NCI-H748 (cell line): ENCODE measurements around the gene DAP.

ENCODE experiments used
- DNase-seq: peaks from one replicate; lab custom pipeline; 2025; ENCODE audit not compliant: unreplicated experiment; lab: John Stamatoyannopoulos, UW

Gene DAP

GRCh38 chr5:10674582-10674981 is 86.5 kb downstream of the DAP start:
- DNase-seq: no peak

- no peak for DNase-seq
Measured at GRCh38 chr5:10674096-10674495, 86.9 kb downstream of the DAP start.

- DNase-seq: no peak
Measured at GRCh38 chr5:10673407-10673806, 87.6 kb downstream of the DAP start.

DNA sequence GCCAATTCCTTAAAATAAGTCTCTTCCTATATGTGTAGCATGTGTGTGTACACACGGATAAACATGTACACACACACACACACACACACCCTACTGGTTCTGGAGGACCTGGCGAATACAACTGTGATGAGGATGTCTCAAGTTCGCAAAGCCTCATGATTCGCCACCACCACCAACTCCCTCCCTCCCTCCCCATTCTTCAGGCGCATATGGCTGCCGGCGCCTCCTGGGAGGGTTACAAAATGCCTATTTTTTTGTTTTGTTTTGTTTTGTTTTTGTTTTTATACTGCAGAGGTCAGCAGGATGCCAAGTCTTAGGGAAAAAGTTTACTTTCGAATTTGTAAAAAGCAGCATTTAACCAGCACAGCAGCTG is 88.0 kb downstream of the DAP start:
- DNase-seq: no peak

GRCh38 chr5:10672146-10673016 is 88.7 kb downstream of the DAP start:
- DNase-seq: no peak

DNA sequence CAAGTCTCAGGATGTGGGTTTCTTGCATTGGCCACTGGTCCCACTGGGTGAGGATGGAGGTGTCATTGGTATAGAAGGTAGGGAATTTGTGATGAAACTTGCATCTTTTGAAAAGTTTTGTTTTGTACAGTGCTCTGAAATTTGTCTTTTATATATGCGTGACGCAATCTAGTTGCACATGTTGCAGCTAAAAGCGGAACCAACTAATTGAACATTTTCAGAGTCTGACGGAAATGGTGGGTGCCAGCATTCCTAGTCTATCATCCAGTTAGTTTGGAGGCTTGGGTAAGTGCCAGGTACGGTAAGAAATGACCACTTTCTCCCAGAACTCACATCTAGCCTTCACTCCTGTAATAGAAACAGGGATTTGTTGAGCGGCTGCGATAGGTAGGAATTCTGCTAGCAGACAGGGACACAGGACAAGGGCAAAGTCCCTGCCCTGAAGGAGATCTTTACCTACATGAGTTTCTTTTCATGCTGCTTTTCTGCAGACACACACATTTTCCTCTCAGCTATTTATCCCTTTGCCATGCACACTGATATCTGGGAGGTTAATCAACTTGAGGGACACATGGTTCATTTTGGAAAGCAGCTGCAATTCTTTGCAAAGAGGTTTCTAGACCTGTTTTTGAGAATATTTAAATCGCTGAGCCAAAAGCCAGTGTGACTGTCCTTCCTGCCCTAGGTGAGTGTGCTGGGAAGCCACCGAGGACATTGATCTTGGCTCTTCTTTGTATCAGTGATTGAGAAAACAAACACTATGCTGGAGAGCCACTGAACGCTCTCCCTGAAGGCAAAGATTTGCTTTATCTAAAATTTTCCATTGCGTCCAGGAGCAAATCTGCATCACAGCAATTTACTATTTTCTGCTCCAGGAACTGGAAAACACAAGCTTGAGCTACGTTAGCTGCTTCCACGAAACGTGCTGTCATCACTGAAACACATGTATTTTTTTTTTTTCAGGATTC is 89.7 kb downstream of the DAP start:
- no peak for DNase-seq

DNA sequence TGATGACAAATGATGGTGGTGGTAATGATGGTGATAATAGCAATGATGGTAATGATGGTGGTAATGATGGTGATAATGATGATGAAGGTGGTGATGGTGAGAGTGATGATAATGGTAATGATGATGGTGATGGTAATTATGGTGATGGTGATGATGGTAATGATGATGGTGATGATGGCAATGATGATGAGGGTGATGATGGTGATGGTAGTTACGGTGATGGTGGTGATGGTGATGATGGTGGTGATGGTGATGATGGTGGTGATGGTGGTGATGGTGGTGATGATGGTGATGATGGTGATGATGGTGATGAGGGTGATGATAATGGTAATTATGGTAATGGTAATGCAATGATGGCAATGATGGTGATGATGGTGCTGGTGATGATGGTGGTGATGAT is 91.1 kb downstream of the DAP start:
- DNase-seq: no peak

DNA sequence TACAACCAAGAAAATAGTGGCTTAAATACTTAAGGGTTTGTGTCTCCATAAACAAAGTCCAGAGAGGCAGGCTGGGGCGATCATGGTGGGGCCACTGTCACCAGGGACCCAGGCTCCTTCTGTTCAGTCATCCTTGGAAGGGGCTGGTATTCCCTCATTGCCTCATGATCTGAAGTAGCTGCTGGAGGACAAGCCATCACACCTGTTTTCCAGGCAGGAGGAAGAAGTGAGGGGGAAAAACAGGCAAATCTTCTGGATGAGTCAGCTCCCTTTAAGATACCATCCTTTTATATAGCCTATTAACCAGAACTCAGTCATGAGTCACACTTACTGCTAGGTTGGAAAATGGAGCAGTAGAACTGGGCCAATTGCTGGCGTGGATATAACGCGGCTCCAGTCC is 92.3 kb downstream of the DAP start:
- no peak for DNase-seq

- DNase-seq: no peak
Measured at GRCh38 chr5:10667431-10668057, 93.5 kb downstream of the DAP start.

- DNase-seq: no peak
Measured at GRCh38 chr5:10666531-10667299, 94.3 kb downstream of the DAP start.

DNA sequence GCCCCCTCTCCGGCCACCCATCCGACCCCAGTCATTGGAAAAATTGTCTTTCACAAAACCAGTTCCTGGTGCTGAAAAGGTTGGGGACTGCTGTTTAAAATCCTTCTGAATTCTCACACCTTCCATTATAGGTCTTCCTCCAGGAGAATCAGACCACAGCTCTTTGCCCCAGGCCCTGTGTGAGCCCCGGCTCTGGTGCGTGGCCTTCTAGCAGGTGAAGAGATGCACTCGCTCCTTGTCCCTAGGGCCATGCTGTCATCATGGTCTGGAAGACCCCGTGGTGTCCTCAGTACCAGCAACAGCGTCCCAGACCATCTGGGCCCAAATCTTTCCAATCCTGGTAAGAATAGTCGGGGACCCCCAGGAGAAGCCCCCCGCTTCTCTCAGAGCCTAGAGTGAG is 95.2 kb downstream of the DAP start:
- no peak for DNase-seq

- DNase-seq: peak; percentile 48
Measured at GRCh38 chr5:10664180-10664769, 96.8 kb downstream of the DAP start.

- DNase-seq: no peak
Measured at GRCh38 chr5:10663489-10664179, 97.4 kb downstream of the DAP start.

- DNase-seq: no peak
Measured at GRCh38 chr5:10662661-10663488, 98.2 kb downstream of the DAP start.

- no peak for DNase-seq
Measured at GRCh38 chr5:10662083-10662482, 99.0 kb downstream of the DAP start.

GRCh38 chr5:10661401-10661800 is 99.6 kb downstream of the DAP start:
- DNase-seq: no peak

- DNase-seq: no peak
Measured at GRCh38 chr5:10660720-10661387, 100.2 kb downstream of the DAP start.

DNA sequence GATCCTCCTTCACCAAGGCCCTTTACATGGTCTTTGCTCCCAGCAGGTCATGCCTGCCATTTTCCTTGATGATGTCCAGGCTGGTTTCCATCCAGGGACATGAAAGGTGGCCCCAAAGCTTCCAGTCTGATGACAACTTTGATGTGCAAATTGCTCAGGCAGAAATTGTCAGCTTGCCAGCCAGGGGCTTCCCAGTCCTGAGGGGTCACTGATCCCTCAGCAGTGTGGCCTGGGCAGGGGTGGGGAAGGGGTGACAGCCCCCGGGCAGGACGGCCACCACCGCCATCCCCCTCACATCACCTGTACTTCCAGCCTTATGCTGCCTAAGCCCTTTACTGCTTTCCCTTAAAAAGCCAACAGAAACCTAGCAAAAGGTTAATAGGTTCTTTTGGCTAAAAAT is 100.9 kb downstream of the DAP start:
- no peak for DNase-seq
